A549 (cell line): ENCODE measurements around the gene FADS1.

Source experiments
- CEBPB ChIP-seq, 2 experiments: fragments of >200 bp in 1 of 2; sonication (Bioruptor Twin) in 1 of 2; formaldehyde crosslinking in 1 of 2; IDR thresholded peaks; 2 replicates each; pipeline ENCODE4 v1.6.1; 2012 to 2016
- ESRRA ChIP-seq: fragments of 150-350 bp; IDR thresholded peaks from 2 replicates; pipeline ENCODE4 v1.6.1; 2014; ENCODE audit warnings: mild to moderate bottlenecking, low read length, borderline replicate concordance
- FOSL2 ChIP-seq, 2 experiments: fragments of 450-650 bp in 1 of 2; fragments of >200 bp in 1 of 2; sonication (Bioruptor Twin) in 1 of 2; formaldehyde crosslinking; IDR thresholded peaks; 2 replicates each; pipeline versions ENCODE4 v1.5.0 to v1.6.1; 2016 to 2020; ENCODE audit warnings: mild to moderate bottlenecking in 1 of 2, moderate library complexity in 1 of 2
- KDM5A ChIP-seq: fragments of 200-600 bp; sonication (generic); IDR thresholded peaks from 2 replicates; pipeline ENCODE4 v1.6.1; 2016; ENCODE audit warnings: antibody characterized with exemption, mild to moderate bottlenecking
- MAZ ChIP-seq: fragments of 150-350 bp; IDR thresholded peaks from 2 replicates; pipeline ENCODE4 v1.6.1; 2014; ENCODE audit warnings: antibody characterized with exemption, low read depth, low read length, borderline replicate concordance
- POLR2A ChIP-seq: IDR thresholded peaks from 2 replicates; pipeline ENCODE4 v1.6.1; 2012; ENCODE audit warnings: mild to moderate bottlenecking, low read length
- RAD21 ChIP-seq, 2 experiments: fragments of >200 bp in 1 of 2; sonication (Bioruptor Twin) in 1 of 2; formaldehyde crosslinking in 1 of 2; IDR thresholded peaks in 1 of 2; conservative IDR thresholded peaks in 1 of 2; 2 replicates in 1 of 2; 3 replicates in 1 of 2; pipeline ENCODE4 v1.6.1; 2012 to 2018; ENCODE audit warnings: inconsistent platforms in 1 of 2
- SREBF2 ChIP-seq: fragments of 450-650 bp; IDR thresholded peaks from 2 replicates; pipeline ENCODE4 v1.6.1; 2014; ENCODE audit warnings: mild to moderate bottlenecking, moderate library complexity
- USF2 ChIP-seq: fragments of 450-650 bp; IDR thresholded peaks from 2 replicates; pipeline ENCODE4 v1.6.1; 2014; ENCODE audit warnings: antibody characterized with exemption
- TF ChIP-seq, protein P1 (sequence below): fragments of >200 bp; sonication (Bioruptor Twin); formaldehyde crosslinking; IDR thresholded peaks from 3 replicates; pipeline ENCODE4 v1.5.1; 2016
- TF ChIP-seq, protein P2 (sequence below): fragments of 150-350 bp; IDR thresholded peaks from 2 replicates; pipeline ENCODE4 v1.6.1; 2014; ENCODE audit warnings: low read depth, mild to moderate bottlenecking, low read length

DNA sequence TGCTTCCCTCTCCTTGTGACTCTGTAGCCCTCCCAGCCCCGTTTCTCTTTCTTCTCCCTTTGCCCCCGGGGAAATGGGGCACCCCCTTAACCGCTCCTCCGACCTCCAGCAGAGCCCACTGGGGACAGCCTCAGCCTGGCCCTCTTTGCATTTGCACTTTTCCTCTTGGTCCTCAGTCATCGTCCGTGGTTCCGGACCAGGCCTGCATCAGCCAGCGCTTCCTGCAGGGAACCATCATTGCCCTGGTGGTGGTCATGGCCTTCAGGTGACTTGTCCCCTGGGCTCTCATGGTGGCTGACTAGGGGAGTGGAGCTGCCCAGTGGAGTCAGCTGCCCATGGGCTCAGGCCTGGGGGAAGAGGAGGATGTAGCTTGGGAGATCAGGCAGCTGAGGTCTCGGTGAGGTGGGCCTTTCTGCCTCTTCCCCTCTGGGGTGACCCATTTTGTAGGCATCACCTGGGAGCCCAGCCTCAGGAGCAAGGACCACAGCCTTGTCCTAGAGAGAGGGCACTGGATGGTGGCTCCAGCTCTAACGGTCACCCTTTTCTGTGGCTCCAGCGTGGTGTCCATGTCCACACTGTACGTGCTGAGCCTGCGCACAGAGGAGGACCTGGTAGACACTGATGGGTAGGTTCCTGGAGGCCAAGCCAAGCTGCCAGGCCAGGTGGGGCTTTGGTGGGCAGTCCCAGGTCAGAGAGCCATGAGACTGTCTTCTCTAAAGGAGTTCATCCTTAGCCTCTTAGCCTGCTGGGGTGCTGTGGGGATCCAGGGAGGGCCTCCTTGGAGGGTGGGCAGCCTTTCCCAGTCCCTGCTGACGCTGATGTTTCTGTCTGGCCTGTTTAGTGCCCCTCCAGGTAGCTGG, 36.9 kb downstream of the FADS1 start:
- TF ChIP-seq, protein P1, sequence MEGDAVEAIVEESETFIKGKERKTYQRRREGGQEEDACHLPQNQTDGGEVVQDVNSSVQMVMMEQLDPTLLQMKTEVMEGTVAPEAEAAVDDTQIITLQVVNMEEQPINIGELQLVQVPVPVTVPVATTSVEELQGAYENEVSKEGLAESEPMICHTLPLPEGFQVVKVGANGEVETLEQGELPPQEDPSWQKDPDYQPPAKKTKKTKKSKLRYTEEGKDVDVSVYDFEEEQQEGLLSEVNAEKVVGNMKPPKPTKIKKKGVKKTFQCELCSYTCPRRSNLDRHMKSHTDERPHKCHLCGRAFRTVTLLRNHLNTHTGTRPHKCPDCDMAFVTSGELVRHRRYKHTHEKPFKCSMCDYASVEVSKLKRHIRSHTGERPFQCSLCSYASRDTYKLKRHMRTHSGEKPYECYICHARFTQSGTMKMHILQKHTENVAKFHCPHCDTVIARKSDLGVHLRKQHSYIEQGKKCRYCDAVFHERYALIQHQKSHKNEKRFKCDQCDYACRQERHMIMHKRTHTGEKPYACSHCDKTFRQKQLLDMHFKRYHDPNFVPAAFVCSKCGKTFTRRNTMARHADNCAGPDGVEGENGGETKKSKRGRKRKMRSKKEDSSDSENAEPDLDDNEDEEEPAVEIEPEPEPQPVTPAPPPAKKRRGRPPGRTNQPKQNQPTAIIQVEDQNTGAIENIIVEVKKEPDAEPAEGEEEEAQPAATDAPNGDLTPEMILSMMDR = no peak
- no peak for TF ChIP-seq SREBF2
- no peak for TF ChIP-seq RAD21 (conservative IDR thresholded peaks at IDR 0.05 in 1 of 2, IDR thresholded peaks at IDR 0.05 in 1 of 2)
- TF ChIP-seq POLR2A = no peak
- no peak for TF ChIP-seq USF2
- TF ChIP-seq CEBPB (IDR thresholded peaks at IDR 0.05) = no peak
- TF ChIP-seq, protein P2, sequence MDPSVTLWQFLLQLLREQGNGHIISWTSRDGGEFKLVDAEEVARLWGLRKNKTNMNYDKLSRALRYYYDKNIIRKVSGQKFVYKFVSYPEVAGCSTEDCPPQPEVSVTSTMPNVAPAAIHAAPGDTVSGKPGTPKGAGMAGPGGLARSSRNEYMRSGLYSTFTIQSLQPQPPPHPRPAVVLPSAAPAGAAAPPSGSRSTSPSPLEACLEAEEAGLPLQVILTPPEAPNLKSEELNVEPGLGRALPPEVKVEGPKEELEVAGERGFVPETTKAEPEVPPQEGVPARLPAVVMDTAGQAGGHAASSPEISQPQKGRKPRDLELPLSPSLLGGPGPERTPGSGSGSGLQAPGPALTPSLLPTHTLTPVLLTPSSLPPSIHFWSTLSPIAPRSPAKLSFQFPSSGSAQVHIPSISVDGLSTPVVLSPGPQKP = no peak
- TF ChIP-seq ESRRA = no peak
- TF ChIP-seq FOSL2 (IDR thresholded peaks at IDR 0.05) = no peak
- TF ChIP-seq FOSL2 (CRISPR knock-in tag; IDR thresholded peaks at IDR 0.05) = no peak
- no peak for TF ChIP-seq KDM5A
- no peak for TF ChIP-seq MAZ
